K562 (cell line): ENCODE measurements around the gene DCAF10. TPM values are rescaled to one million over a fixed set of nuclear protein-coding genes. Genes with fewer than 3 reads are reported as not detected.

Experiments used
- ATAC-seq: fragments of 200-7000 bp; cut with Tn5 transposase; 3 replicates; pipeline ENCODE4 v1.9.1; 2020; ENCODE audit warnings: moderate library complexity
- BruUV-seq: library from RNA; stranded (reverse); fragments of 400-500 nt; replicated peaks from 2 replicates; lab custom pipeline; 2021; lab: Mats Ljungman, UMichigan
- CTCF ChIA-PET: fragments of 300-600 bp; formaldehyde crosslinking; extraction: SDS; loops from one replicate; lab custom pipeline; 2021; ENCODE audit warnings: low intra/inter-chr PET ratio; lab: Yijun Ruan, JAX
- POLR2A ChIA-PET: fragments of 300-600, 350-650 bp; sonication (Branson Sonifier 250); formaldehyde crosslinking; extraction: SDS; loops from one replicate; lab custom pipeline; 2021; ENCODE audit warnings: antibody characterized with exemption, inconsistent platforms; lab: Yijun Ruan, JAX
- DNase-seq, 4 experiments: peaks; one replicate each; pipeline versions ENCODE4 v3.0.0 to v3.0.0-alpha.2; 2011 to 2018; ENCODE audit warnings: low spot score in 3 of 4, mixed read lengths in 3 of 4; ENCODE audit errors: extremely low read depth in 1 of 4
- FAIRE-seq: peaks from 2 replicates; lab custom pipeline; 2011; peaks lifted over from hg19 to GRCh38; lab: Jason Lieb, UNC
- H2AFZ ChIP-seq: 2 replicates; pipeline ENCODE4 v1.6.0; 2011; ENCODE audit warnings: low read depth, low read length, control low read depth, inconsistent platforms
- H3K27ac ChIP-seq: fragments of 200-600 bp; 3 replicates; pipeline ENCODE4 v1.8.0; 2011; ENCODE audit warnings: low read depth, mild to moderate bottlenecking, control low read depth, inconsistent platforms, low read length, moderate library complexity, mixed read lengths; ENCODE audit errors: extremely low read depth
- H3K27me3 ChIP-seq, 2 experiments: fragments of 300-600 bp in 1 of 2; 2 replicates in 1 of 2; 3 replicates in 1 of 2; pipeline versions ENCODE4 v1.6.0 to v1.8.0; 2011; ENCODE audit warnings: inconsistent platforms in 2 of 2, low read length in 2 of 2, mild to moderate bottlenecking in 1 of 2, mixed read lengths in 1 of 2, moderate library complexity in 1 of 2; ENCODE audit not compliant: control insufficient read depth in 2 of 2, insufficient read depth in 2 of 2
- H3K36me3 ChIP-seq: fragments of 300-600 bp; 3 replicates; pipeline ENCODE4 v1.8.0; 2011; ENCODE audit warnings: mild to moderate bottlenecking, low read length, inconsistent platforms; ENCODE audit not compliant: control insufficient read depth, insufficient read depth
- H3K4me1 ChIP-seq, 2 experiments: fragments of 200-600 bp in 1 of 2; replicated peaks in 1 of 2; 2 replicates in 1 of 2; 3 replicates in 1 of 2; pipeline versions ENCODE4 v1.5.1 to v1.8.0; 2011; ENCODE audit warnings: inconsistent platforms in 2 of 2, low read length in 2 of 2, mild to moderate bottlenecking in 1 of 2, mixed read lengths in 1 of 2, moderate library complexity in 1 of 2; ENCODE audit not compliant: control insufficient read depth in 2 of 2, insufficient read depth in 2 of 2
- H3K4me2 ChIP-seq: 2 replicates; pipeline ENCODE4 v1.6.1; 2011; ENCODE audit warnings: low read length, control low read depth, inconsistent platforms, mixed read lengths; ENCODE audit not compliant: insufficient read depth
- H3K4me3 ChIP-seq: fragments of 200-600 bp; sonication (generic), shearing (Covaris generic); 2 replicates; pipeline ENCODE4 v1.5.1; 2016; ENCODE audit warnings: control low read depth, inconsistent platforms
- H3K79me2 ChIP-seq: fragments of 200-600 bp; 3 replicates; pipeline ENCODE4 v1.8.0; 2011; ENCODE audit warnings: low read length, inconsistent platforms; ENCODE audit not compliant: control insufficient read depth, insufficient read depth
- H3K9ac ChIP-seq, 2 experiments: 2 replicates each; pipeline versions ENCODE4 v1.6.0 to v1.6.1; 2011; ENCODE audit warnings: low read depth in 2 of 2, low read length in 2 of 2, control low read depth in 1 of 2, inconsistent platforms in 1 of 2, mild to moderate bottlenecking in 1 of 2, mixed read lengths in 1 of 2; ENCODE audit not compliant: insufficient read depth in 1 of 2
- H3K9me1 ChIP-seq: one replicate; pipeline ENCODE4 v1.6.0; 2011; ENCODE audit warnings: inconsistent platforms, mild to moderate bottlenecking, low read length, moderate library complexity; ENCODE audit not compliant: control insufficient read depth, insufficient read depth
- H3K9me3 ChIP-seq: replicated peaks from 2 replicates; pipeline ENCODE4 v1.5.1; 2011; ENCODE audit warnings: low read depth, low read length, inconsistent platforms; ENCODE audit not compliant: control insufficient read depth, insufficient read depth
- H4K20me1 ChIP-seq: replicated peaks from 2 replicates; pipeline ENCODE4 v1.6.1; 2011; ENCODE audit warnings: low read length, inconsistent platforms, mixed read lengths; ENCODE audit not compliant: control insufficient read depth, insufficient read depth
- ARID2 ChIP-seq: fragments of 450-650 bp; IDR thresholded peaks from 2 replicates; pipeline ENCODE4 v1.6.1; 2017; ENCODE audit warnings: antibody characterized with exemption, mild to moderate bottlenecking
- ATF7 ChIP-seq: fragments of 450-650 bp; IDR thresholded peaks from 2 replicates; pipeline ENCODE4 v1.7.1; 2014; ENCODE audit warnings: mild to moderate bottlenecking, moderate library complexity
- DPF2 ChIP-seq: fragments of 450-650 bp; IDR thresholded peaks from 2 replicates; pipeline ENCODE4 v1.6.1; 2016
- FOXA3 ChIP-seq, 2 experiments: fragments of 450-650 bp in 1 of 2; sonication (generic) in 1 of 2; formaldehyde crosslinking; IDR thresholded peaks in 1 of 2; conservative IDR thresholded peaks in 1 of 2; 2 replicates each; pipeline versions ENCODE4 v1.4.0 to v1.8.0; 2020 to 2022; ENCODE audit warnings: mild to moderate bottlenecking in 2 of 2, missing genetic modification reagents in 1 of 2
- HBP1 ChIP-seq: fragments of 450-650 bp; formaldehyde crosslinking; IDR thresholded peaks from 2 replicates; pipeline ENCODE4 v1.4.0; 2022; ENCODE audit warnings: missing genetic modification characterization
- HLTF ChIP-seq: fragments of 450-650 bp; IDR thresholded peaks from 2 replicates; pipeline ENCODE4 v1.6.1; 2016
- MTA1 ChIP-seq: fragments of 450-650 bp; IDR thresholded peaks from 2 replicates; pipeline ENCODE4 v1.6.1; 2017; ENCODE audit warnings: borderline replicate concordance
- NR2C1 ChIP-seq, 2 experiments: fragments of 450-650 bp; IDR thresholded peaks; 2 replicates each; pipeline ENCODE4 v1.6.1; 2017; ENCODE audit warnings: mild to moderate bottlenecking in 2 of 2, antibody characterized with exemption in 1 of 2, inconsistent platforms in 1 of 2, missing compliant biosample characterization in 1 of 2, missing genetic modification characterization in 1 of 2
- NR2C2 ChIP-seq, 2 experiments: fragments of 200-800 bp in 1 of 2; sonication (Bioruptor generic) in 1 of 2; sonication (generic) in 1 of 2; formaldehyde crosslinking in 1 of 2; IDR thresholded peaks; 2 replicates each; pipeline versions ENCODE4 v1.6.1 to v1.8.0; 2016 to 2022; ENCODE audit warnings: mild to moderate bottlenecking in 1 of 2, missing compliant biosample characterization in 1 of 2, missing genetic modification characterization in 1 of 2, missing genetic modification reagents in 1 of 2
- ZBTB7A ChIP-seq: IDR thresholded peaks from 2 replicates; pipeline ENCODE4 v1.6.1; 2011; ENCODE audit warnings: low read depth, mild to moderate bottlenecking, low read length, moderate library complexity, borderline replicate concordance; ENCODE audit not compliant: control insufficient read depth
- ZNF146 ChIP-seq: IDR thresholded peaks from one replicate; pipeline ENCODE4 v1.6.1; 2018; ENCODE audit warnings: missing compliant biosample characterization; ENCODE audit not compliant: unreplicated experiment
- ZNF24 ChIP-seq: fragments of 450-650 bp; IDR thresholded peaks from 2 replicates; pipeline ENCODE4 v1.6.1; 2016
- ZNF316 ChIP-seq: fragments of 450-650 bp; IDR thresholded peaks from 2 replicates; pipeline ENCODE4 v1.6.1; 2016
- WGBS: fragments of 100-300 bp; shearing (Covaris generic); methylation state at CpG from one replicate; pipeline ENCODE4 v1.1.6; 2016; ENCODE audit warnings: low coverage, mixed read lengths; ENCODE audit not compliant: insufficient coverage; ENCODE audit errors: missing lambda C conversion rate; 5-methylcytosine and 5-hydroxymethylcytosine counted together
- in situ Hi-C: fragments of 300-500 bp; cut with MboI; formaldehyde crosslinking; loops from 4 replicates; pipeline ENCODE4 v1.15.0; 2018; ENCODE audit warnings: inconsistent platforms, mixed read lengths
- intact Hi-C: fragments of 100-400 bp; cut with micrococcal nuclease; formaldehyde crosslinking; loops from 2 replicates; pipeline ENCODE4 v1.14.2; 2022
- polyA plus RNA-seq, 8 experiments: library from polyadenylated mRNA; depleted of rRNA in 4 of 8; stranded (reverse) in 5 of 8; unstranded in 3 of 8; fragments of >200 nt; fragmentation: Nextera tagmentation in 2 of 8; fragmentation: Illumina TruSeq in 1 of 8; extraction: Ambion mirVana in 2 of 8; extraction: Trizol in 1 of 8; gene quantifications; 2 replicates each; pipeline versions ENCODE4 v1.2.1 to v1.2.3, GENCODE V29; 2011 to 2014; ENCODE audit warnings: inconsistent platforms in 1 of 8, missing spikeins in 1 of 8
- total RNA-seq, 7 experiments: library from RNA; depleted of rRNA in 6 of 7; stranded (reverse); fragments of >200 nt in 6 of 7; fragmentation: Illumina TruSeq in 2 of 7; extraction: Trizol in 2 of 7; gene quantifications; 2 replicates each; pipeline versions ENCODE4 v1.2.1 to v1.2.3, GENCODE V29; 2011 to 2021; ENCODE audit warnings: low replicate concordance in 1 of 7
- TF ChIP-seq, protein P1 (sequence below), 2 experiments: fragments of 450-650 bp in 1 of 2; IDR thresholded peaks; 2 replicates each; pipeline ENCODE4 v1.6.1; 2011 to 2017; ENCODE audit warnings: low read depth in 2 of 2, antibody characterized with exemption in 1 of 2, borderline replicate concordance in 1 of 2, low read length in 1 of 2, mild to moderate bottlenecking in 1 of 2, mixed read lengths in 1 of 2; ENCODE audit not compliant: control insufficient read depth in 1 of 2

The DCAF10 gene
- total and polyA plus RNA-seq, 9 of the 15 experiments (the other 6 are each of a cell fraction or from before 2014, with no cell fraction given), result 6.8 to 40.1 (median 16.9) TPM

- no peak for TF ChIP-seq ZNF146
Measured at GRCh38 chr9:37801287-37801850, 772 bp downstream of the DCAF10 start (continued).

- Histone ChIP-seq H4K20me1 (0 out of 2 replicates have a peak, but pooled peaks cover 5% of the 10 kb centered on the region), H3K27ac (peak overlapping the region; percentile 85), H3K27me3 (no peaks in the 10 kb centered on the region), H3K4me3 (peak overlapping the region; percentile 92), H3K9ac (peak overlapping the region; percentile 93 to 99), H2AFZ (peak overlapping the region; percentile 99; the same call in 1 of the 2 replicates), H3K9me3 (no peaks in the 10 kb centered on the region), H3K36me3 (peaks cover 21% of the 10 kb centered on the region; the same call in 2 of the 3 replicates), H3K4me2 (peak overlapping the region; percentile 99), H3K9me1 (no peaks in the 10 kb centered on the region), H3K4me1 (peaks cover 8 to 17% of the 10 kb centered on the region in 2 experiments; a peak in 4 of 5 replicates), H3K79me2 (peaks cover 77% of the 10 kb centered on the region)
- 1% methylated on average over 10 of the region's 10 CpGs for WGBS
- in situ Hi-C loops (no loop called here), intact Hi-C loops (loop anchor here (5.0 kb wide), 2 partner anchors 40 to 100 kb away; partner anchors contain the start of gene SLC25A51)
- DNase-seq (peak in 1 of 4 experiments; percentile 26), ATAC-seq (no peak), FAIRE-seq (peak; percentile 40)
- ChIA-PET CTCF (no interaction called here), POLR2A (interaction anchor here (1.0 to 2.0 kb wide), 5 partner anchors 9 to 33 kb away, joined by 3 to 14 read pairs (median 3); partner anchors contain the start of gene EXOSC3)
- TSS peak; percentile 65 for BruUV-seq
- TF ChIP-seq ZBTB7A (peak; percentile 59; the same call in 1 of the 2 replicates), HBP1 (CRISPR knock-in tag) (0 out of 2 replicates have a peak, but pooled peaks have one; percentile 8), MTA1 (0 out of 2 replicates have a peak, but pooled peaks have one; percentile 18), HLTF (no peak), DPF2 (0 out of 2 replicates have a peak, but pooled peaks have one; percentile 41), NR2C2 (CRISPR knock-in tag; IDR thresholded peaks at IDR 0.05) (no peak), NR2C2 (tag; IDR thresholded peaks at IDR 0.05) (peak; percentile 53; the same call in 1 of the 2 replicates), ZNF316 (no peak), ATF7 (no peak), ZNF24 (peak; percentile 93), NR2C1 (IDR thresholded peaks at IDR 0.05) (peak; percentile 70), NR2C1 (tag; IDR thresholded peaks at IDR 0.05) (peak; percentile 67), FOXA3 (CRISPR knock-in tag; conservative IDR thresholded peaks at IDR 0.05 in 1 of 2, IDR thresholded peaks at IDR 0.05 in 1 of 2) (peak; percentile 29 to 86; a peak in 1 of 4 replicates), ARID2 (peak; percentile 34; the same call in 1 of the 2 replicates)
- TF ChIP-seq, protein P1, sequence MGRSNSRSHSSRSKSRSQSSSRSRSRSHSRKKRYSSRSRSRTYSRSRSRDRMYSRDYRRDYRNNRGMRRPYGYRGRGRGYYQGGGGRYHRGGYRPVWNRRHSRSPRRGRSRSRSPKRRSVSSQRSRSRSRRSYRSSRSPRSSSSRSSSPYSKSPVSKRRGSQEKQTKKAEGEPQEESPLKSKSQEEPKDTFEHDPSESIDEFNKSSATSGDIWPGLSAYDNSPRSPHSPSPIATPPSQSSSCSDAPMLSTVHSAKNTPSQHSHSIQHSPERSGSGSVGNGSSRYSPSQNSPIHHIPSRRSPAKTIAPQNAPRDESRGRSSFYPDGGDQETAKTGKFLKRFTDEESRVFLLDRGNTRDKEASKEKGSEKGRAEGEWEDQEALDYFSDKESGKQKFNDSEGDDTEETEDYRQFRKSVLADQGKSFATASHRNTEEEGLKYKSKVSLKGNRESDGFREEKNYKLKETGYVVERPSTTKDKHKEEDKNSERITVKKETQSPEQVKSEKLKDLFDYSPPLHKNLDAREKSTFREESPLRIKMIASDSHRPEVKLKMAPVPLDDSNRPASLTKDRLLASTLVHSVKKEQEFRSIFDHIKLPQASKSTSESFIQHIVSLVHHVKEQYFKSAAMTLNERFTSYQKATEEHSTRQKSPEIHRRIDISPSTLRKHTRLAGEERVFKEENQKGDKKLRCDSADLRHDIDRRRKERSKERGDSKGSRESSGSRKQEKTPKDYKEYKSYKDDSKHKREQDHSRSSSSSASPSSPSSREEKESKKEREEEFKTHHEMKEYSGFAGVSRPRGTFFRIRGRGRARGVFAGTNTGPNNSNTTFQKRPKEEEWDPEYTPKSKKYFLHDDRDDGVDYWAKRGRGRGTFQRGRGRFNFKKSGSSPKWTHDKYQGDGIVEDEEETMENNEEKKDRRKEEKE (IDR thresholded peaks at IDR 0.05; ENCODE audit: borderline replicate concordance in 1 of 2, control insufficient read depth in 1 of 2, low read depth in 2 of 2, low read length in 1 of 2), result peak in 1 of 2 experiments; percentile 37; a peak in 1 of 4 replicates
Measured at GRCh38 chr9:37801959-37802711, 1.5 kb downstream of the DCAF10 start.
